Activated B cell treated with CpG ODN at 0.5 μM for 24 hours (primary cell): Measurements from ENCODE around the gene TAMM41. TPM values are rescaled to one million over a fixed set of nuclear protein-coding genes. Genes with fewer than 3 reads are reported as not detected.
A peak's percentile ranks its signal among the peaks of the same experiment; 100 is the strongest.

ENCODE experiments used
- ATAC-seq: fragments of 200-7000 bp; cut with Tn5 transposase; one replicate; pipeline ENCODE4 v1.10.0; 2021; ENCODE audit warnings: low read depth, mild to moderate bottlenecking, moderate library complexity
- CTCF ChIA-PET: fragments of 350-600 bp; sonication (Branson Sonifier 250); formaldehyde crosslinking; loops from one replicate; lab custom pipeline; 2021; ENCODE audit warnings: antibody characterized with exemption; lab: Charles Lee
- POLR2A ChIA-PET: fragments of 350-600 bp; sonication (Branson Sonifier 250); formaldehyde crosslinking; loops from one replicate; lab custom pipeline; 2021; ENCODE audit warnings: antibody characterized with exemption; lab: Charles Lee
- DNase-seq: peaks from one replicate; pipeline ENCODE4 v3.0.0; 2022
- H3K27ac Mint-ChIP-seq: one replicate; pipeline ENCODE4 v1.8.0; 2020; ENCODE audit warnings: mixed read lengths
- H3K27me3 Mint-ChIP-seq: one replicate; pipeline ENCODE4 v1.8.0; 2021; ENCODE audit warnings: mixed read lengths
- H3K36me3 Mint-ChIP-seq: one replicate; pipeline ENCODE4 v1.8.0; 2021; ENCODE audit warnings: low read depth, mixed read lengths
- H3K4me1 Mint-ChIP-seq: one replicate; pipeline ENCODE4 v1.8.0; 2021; ENCODE audit warnings: mixed read lengths
- H3K4me3 Mint-ChIP-seq: one replicate; pipeline ENCODE4 v1.8.0; 2020; ENCODE audit warnings: mild to moderate bottlenecking, mixed read lengths
- H3K9me3 Mint-ChIP-seq: one replicate; pipeline ENCODE4 v1.8.0; 2020; ENCODE audit warnings: mixed read lengths
- intact Hi-C: fragments of 100-400 bp; cut with micrococcal nuclease; formaldehyde crosslinking; loops from one replicate; pipeline ENCODE4 v1.15.1; 2024
- total RNA-seq: library from RNA; stranded (reverse); gene quantifications from 2 replicates; pipeline ENCODE4 v1.2.3, GENCODE V29; 2022
- TF ChIP-seq, protein P1 (sequence below): fragments of 200-600 bp; IDR thresholded peaks from one replicate; pipeline ENCODE4 v1.8.0; 2022; ENCODE audit warnings: antibody characterized with exemption, mild to moderate bottlenecking

Gene TAMM41
- total RNA-seq, 1 donor from 2014 or later: 39.0 TPM

DNA sequence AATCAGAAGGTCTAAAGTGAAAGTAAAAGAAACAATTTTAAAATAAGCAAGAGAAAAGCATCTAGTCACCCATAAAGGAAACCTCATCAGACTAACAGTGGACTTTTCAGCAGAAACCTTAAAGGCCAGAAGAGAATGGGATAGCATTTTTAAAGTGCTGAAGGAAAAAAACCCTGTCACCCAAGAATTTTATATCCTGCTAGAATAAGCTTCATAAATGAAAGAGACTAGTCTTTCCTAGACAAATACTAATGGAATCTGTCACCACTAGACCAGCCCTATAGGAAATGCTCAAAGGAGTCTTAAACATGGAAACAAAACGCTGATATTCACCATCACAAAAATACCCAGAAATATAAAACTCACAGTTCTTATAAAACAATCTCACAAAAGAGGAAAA is 46.9 kb downstream of the TAMM41 start:
- Mint-ChIP-seq H3K27me3 (no peaks in the 10 kb centered on the region), H3K4me3 (no peak overlapping the region), H3K36me3 (peaks cover 92% of the 10 kb centered on the region), H3K4me1 (no peaks in the 10 kb centered on the region), H3K9me3 (peaks cover 19% of the 10 kb centered on the region), H3K27ac (no peak overlapping the region)
- ChIA-PET POLR2A (no interaction called here), CTCF (no interaction called here)
- intact Hi-C loops: loop anchor here (5.0 kb wide), 1 partner anchor 77 kb away; no protein-coding TSS in a partner anchor
- DNase-seq (no peak), ATAC-seq (no peak)
- TF ChIP-seq, protein P1, sequence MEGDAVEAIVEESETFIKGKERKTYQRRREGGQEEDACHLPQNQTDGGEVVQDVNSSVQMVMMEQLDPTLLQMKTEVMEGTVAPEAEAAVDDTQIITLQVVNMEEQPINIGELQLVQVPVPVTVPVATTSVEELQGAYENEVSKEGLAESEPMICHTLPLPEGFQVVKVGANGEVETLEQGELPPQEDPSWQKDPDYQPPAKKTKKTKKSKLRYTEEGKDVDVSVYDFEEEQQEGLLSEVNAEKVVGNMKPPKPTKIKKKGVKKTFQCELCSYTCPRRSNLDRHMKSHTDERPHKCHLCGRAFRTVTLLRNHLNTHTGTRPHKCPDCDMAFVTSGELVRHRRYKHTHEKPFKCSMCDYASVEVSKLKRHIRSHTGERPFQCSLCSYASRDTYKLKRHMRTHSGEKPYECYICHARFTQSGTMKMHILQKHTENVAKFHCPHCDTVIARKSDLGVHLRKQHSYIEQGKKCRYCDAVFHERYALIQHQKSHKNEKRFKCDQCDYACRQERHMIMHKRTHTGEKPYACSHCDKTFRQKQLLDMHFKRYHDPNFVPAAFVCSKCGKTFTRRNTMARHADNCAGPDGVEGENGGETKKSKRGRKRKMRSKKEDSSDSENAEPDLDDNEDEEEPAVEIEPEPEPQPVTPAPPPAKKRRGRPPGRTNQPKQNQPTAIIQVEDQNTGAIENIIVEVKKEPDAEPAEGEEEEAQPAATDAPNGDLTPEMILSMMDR: no peak

DNA sequence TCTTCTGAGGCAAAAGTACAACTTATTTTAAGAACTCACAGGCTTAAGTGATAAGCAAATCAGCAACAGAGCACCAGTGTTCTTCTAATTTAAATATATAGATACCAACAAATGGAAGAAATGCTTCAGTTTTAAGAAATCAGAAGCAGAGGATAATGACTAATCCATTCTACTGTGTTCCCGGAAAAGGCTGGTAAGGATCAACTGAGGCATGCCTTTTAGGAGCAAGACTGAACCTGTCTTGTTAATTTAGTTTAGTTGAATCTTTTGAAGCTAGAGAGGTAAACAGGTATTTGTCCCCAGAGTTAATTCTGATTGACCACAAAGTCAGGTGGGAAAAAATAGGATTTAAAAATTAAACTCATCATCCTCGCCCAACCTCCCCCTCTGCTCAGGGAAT is 51.8 kb downstream of the TAMM41 start:
- no peaks in the 10 kb centered on the region for H3K27me3 Mint-ChIP-seq
- CTCF ChIA-PET: no interaction called here

DNA sequence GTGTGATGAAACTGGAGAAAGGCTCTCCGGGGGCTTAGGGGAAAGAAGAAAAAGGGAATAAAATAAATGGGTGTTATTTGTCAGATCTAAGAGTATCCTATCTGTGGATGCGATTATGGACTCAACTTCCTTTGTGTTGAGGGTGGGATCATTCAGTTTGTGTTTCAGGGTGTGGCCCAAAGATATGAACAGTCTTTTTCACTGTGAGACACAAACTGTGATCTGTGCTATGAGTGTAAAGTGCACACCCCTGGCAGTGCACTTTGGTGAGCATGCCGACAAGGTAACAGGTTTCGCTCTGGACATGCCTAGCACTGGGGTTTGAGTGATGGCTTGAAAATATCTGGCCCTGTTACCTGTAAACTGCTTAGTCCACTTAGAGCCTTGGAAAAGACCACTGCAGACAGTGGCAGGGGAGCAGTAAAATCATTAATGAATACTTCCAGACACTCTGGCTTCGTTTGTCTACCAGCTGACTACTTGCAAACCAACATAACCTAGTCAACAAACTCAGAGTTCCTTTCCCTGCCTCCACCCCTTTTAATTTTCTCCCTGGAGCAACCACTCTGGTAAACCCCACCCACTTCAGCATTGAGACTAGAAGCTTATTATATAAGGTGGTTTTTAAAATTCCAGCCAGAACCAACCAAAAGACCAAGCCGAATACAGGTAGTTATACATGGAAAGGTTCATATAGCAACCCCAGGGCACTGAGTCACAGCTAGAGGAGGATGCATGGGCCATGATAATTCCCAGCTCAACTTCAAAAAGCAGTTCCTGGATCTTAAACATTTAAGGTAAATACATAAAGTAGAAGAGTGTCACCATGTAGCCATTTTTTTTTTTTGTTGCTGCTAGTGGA is 55.1 kb downstream of the TAMM41 start:
- H3K4me1 Mint-ChIP-seq: no peaks in the 10 kb centered on the region
- ATAC-seq (no peak), DNase-seq (no peak)
- intact Hi-C loops: no loop called here
- H3K36me3 Mint-ChIP-seq: peaks cover 93% of the 10 kb centered on the region
- H3K4me3 Mint-ChIP-seq: no peak overlapping the region
- H3K9me3 Mint-ChIP-seq: peaks cover 2% of the 10 kb centered on the region
- TF ChIP-seq, protein P1: no peak
- H3K27me3 Mint-ChIP-seq: no peaks in the 10 kb centered on the region
- no peak overlapping the region for H3K27ac Mint-ChIP-seq
- CTCF ChIA-PET: interaction anchor here (0.6 to 0.7 kb wide), 2 partner anchors 12 to 40 kb away, joined by 3 to 4 read pairs; no protein-coding TSS in a partner anchor
- POLR2A ChIA-PET: no interaction called here

More for the DNA sequence above, 51.8 kb downstream of the TAMM41 start:
- DNase-seq: no peak
- no peak overlapping the region for H3K27ac Mint-ChIP-seq
- no peak for ATAC-seq
- peaks cover 96% of the 10 kb centered on the region for H3K36me3 Mint-ChIP-seq
- H3K4me3 Mint-ChIP-seq: no peak overlapping the region
- POLR2A ChIA-PET: no interaction called here
- intact Hi-C loops: no loop called here
- TF ChIP-seq, protein P1: no peak
- no peaks in the 10 kb centered on the region for H3K4me1 Mint-ChIP-seq
- H3K9me3 Mint-ChIP-seq: peaks cover 8% of the 10 kb centered on the region

DNA sequence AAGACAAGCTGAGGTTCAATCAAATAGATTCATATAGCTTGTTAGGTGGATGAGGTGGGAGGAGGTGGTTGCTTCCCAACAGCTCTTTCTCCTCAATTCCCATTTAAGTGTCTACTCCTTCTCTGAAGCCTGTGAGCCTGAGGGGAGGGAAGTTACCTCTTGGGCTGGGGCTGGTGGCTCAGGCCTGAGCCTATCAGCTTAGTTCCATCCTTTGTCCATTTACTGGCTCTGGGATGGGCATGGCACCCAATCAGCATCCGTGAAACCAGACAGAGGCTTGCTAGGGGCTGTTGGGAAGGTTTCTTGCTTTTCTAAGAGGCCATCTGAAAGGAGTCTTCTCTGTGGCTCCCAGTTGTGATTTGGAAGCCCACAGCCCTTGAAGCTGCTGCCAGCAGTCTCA is 57.3 kb downstream of the TAMM41 start:
- POLR2A ChIA-PET: no interaction called here
- no peak overlapping the region for H3K4me3 Mint-ChIP-seq
- ATAC-seq: no peak
- peaks cover 11% of the 10 kb centered on the region for H3K4me1 Mint-ChIP-seq
- intact Hi-C loops: no loop called here
- DNase-seq: no peak
- TF ChIP-seq, protein P1: no peak
- H3K36me3 Mint-ChIP-seq: peaks cover 75% of the 10 kb centered on the region
- peaks cover 2% of the 10 kb centered on the region for H3K9me3 Mint-ChIP-seq
- no peak overlapping the region for H3K27ac Mint-ChIP-seq
- H3K27me3 Mint-ChIP-seq: no peaks in the 10 kb centered on the region
- CTCF ChIA-PET: no interaction called here

DNA sequence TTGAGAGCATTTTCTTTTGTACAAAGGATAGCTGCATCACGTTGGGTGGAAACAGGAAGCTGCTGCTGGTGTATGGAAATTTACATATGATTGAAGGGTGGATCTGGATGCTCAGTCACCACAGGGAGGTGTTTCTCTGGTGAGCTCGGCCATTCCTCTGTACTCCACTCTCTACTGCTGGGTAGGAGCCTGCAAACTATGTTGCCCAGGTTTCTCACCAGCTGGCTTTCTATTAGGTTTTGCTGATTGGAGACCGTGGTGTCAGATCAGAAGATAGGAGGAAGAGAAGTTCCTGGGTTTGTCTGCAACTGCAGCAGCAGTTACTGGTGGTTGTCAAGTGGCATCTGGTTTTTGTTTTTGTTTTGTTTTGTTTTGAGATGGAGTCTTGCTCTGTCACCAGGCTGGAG is 61.7 kb downstream of the TAMM41 start:
- CTCF ChIA-PET: no interaction called here
- H3K36me3 Mint-ChIP-seq: peaks cover 38% of the 10 kb centered on the region
- ATAC-seq (peak; percentile 58), DNase-seq (no peak)
- H3K4me1 Mint-ChIP-seq: peaks cover 13% of the 10 kb centered on the region
- POLR2A ChIA-PET: no interaction called here
- TF ChIP-seq, protein P1: no peak
- H3K27me3 Mint-ChIP-seq: no peaks in the 10 kb centered on the region
- H3K9me3 Mint-ChIP-seq: peaks cover 2% of the 10 kb centered on the region
- H3K4me3 Mint-ChIP-seq: no peak overlapping the region
- H3K27ac Mint-ChIP-seq: peak overlapping the region; percentile 4
- intact Hi-C loops: no loop called here
